SK-N-MC (cell line): ENCODE results near the gene DACT1.

ENCODE experiments used
- DNase-seq: peaks from one replicate; pipeline ENCODE4 v3.0.0-alpha.2; 2011; ENCODE audit warnings: low read depth, low spot score
- H3K27ac ChIP-seq: fragments of 200-600 bp; sonication (generic); 2 replicates; pipeline ENCODE4 v1.5.1; 2016; ENCODE audit warnings: mixed run types
- H3K36me3 ChIP-seq: fragments of 200-600 bp; sonication (generic); 2 replicates; pipeline ENCODE4 v1.6.1; 2017; ENCODE audit warnings: antibody characterized with exemption, low read length, mixed read lengths; ENCODE audit not compliant: insufficient read depth
- H3K4me3 ChIP-seq: fragments of 200-600 bp; sonication (generic); 2 replicates; pipeline ENCODE4 v1.5.1; 2016
- H3K9ac ChIP-seq: fragments of 200-600 bp; sonication (generic); 2 replicates; pipeline ENCODE4 v1.8.0; 2017; ENCODE audit warnings: mixed run types, mixed read lengths; ENCODE audit not compliant: insufficient read length
- H3K9me3 ChIP-seq: fragments of 200-600 bp; sonication (generic); 2 replicates; pipeline ENCODE4 v1.6.1; 2017; ENCODE audit warnings: low read depth, mild to moderate bottlenecking, antibody characterized with exemption, low read length, moderate library complexity, mixed read lengths
- EZH2 ChIP-seq: fragments of 200-600 bp; sonication (generic); IDR thresholded peaks from one replicate; pipeline ENCODE4 v1.6.1; 2017; ENCODE audit warnings: antibody characterized with exemption
- FOXP2 ChIP-seq: optimal IDR thresholded peaks from 2 replicates; pipeline ENCODE3; 2011; ENCODE audit warnings: mild to moderate bottlenecking, moderate library complexity; ENCODE audit not compliant: insufficient read depth; ENCODE audit errors: extremely low read length, control extremely low read depth
- POLR2AphosphoS5 ChIP-seq: IDR thresholded peaks from 2 replicates; pipeline ENCODE4 v1.6.1; 2012; ENCODE audit warnings: mild to moderate bottlenecking, low read depth, low read length, borderline replicate concordance

Gene DACT1

DNA sequence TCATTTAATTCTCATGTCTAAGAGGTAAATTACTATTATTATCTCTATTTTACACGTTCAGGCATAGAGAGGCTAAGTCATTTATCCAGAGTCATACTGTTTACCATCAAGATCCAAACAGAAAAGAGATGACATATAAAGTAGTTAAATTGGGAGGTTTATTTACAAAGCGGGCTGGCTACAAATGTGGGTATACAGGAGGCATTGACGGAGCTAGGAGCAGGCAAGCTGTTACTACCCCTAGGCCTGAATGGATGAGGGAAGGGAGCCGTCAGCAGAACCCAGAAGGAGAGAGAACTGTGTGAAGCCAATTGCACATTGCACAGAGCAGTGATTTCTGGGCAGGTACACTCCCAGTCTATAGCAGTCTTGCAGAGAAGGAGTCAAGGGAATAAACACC, 39.8 kb downstream of the DACT1 start:
- no peak for DNase-seq
- no peaks in the 10 kb centered on the region for H3K9me3 ChIP-seq
- H3K9ac ChIP-seq: no peak overlapping the region
- TF ChIP-seq FOXP2: no peak
- no peak for TF ChIP-seq EZH2
- no peak overlapping the region for H3K4me3 ChIP-seq
- H3K36me3 ChIP-seq: no peaks in the 10 kb centered on the region
- H3K27ac ChIP-seq: no peak overlapping the region

DNA sequence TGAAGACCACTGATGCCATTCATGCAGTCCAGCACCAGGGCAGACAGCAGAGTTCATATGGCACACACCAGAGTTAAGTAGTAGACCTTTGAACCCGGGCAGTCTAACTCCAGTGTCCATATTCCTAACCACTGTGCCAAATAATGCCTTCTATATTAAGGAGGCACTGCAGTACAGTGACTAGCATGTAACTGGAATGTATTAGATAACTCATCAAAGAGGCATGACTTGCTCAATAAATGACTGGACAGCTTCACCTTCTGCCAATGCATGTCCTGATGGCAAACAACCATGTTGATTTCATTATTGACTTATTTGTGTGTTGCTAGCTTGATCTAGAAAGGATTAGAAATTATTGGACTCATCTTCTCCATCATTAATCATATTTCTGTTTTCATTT, 40.2 kb downstream of the DACT1 start:
- TF ChIP-seq EZH2 (no peak), POLR2AphosphoS5 (no peak), FOXP2 (no peak)
- H3K9me3 ChIP-seq: no peaks in the 10 kb centered on the region
- H3K9ac ChIP-seq: no peak overlapping the region
- H3K36me3 ChIP-seq: no peaks in the 10 kb centered on the region
- no peak overlapping the region for H3K4me3 ChIP-seq
- H3K27ac ChIP-seq: no peak overlapping the region
- DNase-seq: no peak

DNA sequence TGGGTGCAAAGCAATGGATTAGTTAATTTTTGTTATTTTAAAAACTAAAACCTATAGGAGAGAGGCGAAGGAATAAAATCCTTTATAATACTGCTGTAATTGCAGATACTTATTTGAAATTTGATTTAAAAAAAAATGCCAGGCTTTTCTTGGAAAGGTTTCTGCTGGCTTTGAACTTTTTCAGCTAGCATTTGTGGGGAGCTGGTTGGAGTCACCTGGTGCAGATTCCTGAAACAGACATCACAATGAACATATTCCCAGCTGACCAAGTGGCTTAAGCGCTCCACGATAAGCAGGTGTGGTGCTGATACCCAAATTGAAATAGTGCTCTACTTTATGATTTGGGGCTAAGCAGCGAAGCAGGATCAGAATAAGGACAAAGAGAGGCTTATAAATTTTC, 42.9 kb downstream of the DACT1 start:
- Histone ChIP-seq H3K9me3 (no peaks in the 10 kb centered on the region), H3K27ac (no peak overlapping the region), H3K36me3 (no peaks in the 10 kb centered on the region), H3K4me3 (no peak overlapping the region), H3K9ac (no peak overlapping the region)
- no peak for DNase-seq
- TF ChIP-seq EZH2: no peak
- no peak for TF ChIP-seq FOXP2
- no peak for TF ChIP-seq POLR2AphosphoS5

DNA sequence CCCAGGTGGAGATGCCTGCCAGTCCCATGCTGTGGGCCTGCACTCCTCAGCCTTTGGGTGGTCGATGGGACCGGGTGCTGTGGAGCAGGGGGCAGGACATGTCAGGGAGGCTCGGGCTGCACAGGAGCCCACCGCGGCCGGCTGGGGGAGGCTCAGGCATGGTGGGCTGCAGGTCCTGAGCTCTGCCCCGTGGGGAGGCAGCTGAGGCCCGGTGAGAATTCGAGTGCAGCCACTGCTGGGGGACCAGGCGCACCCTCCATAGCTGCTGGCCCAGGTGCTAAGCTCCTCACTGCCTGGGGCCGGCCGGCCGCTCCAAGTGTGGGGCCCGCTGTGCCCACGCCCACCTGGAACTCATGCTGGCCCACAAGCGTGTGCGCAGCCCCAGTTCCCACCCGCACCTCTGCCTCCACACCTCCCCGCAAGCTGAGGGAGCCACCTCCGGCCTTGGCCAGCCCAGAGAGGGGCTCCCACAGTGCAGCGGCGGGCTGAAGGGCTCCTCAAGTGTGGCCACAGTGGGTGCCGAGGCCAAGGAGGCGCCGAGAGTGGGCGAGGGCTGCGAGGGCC, 49.6 kb downstream of the DACT1 start:
- H3K9ac ChIP-seq: no peak overlapping the region

DNA sequence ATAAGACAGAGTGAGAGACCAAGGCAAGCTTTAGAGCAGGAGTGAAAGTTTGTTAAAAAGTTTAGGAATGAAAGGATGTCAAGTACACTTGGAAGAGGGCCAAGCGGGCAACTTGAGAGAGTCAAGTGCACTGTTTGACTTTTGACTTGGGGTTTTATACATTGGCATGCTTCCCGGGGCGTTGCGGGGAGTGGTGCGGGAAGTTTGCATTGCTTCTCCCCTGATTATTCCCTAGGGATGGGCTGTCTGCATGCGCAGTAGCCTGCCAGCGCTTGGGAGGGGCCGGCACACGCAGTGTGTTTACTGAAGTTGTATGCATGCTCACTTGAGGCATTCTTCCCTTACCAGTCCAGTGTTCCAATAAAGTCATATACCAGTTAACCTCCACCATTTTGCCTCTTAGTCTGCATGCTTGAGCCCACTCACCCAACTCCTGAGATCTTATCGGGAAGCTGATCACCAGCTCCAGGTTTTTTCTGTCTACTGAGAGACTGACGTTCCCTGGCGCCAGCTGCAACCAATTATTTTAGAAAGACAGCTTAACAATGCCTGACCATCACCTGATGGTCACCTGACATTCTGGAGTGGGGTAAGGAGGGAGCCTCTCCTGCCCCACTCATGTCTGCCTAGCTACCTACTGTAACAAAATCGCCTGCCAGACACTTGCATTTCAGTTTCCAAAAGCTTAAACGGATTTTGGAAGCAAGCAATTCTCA, 53.2 kb downstream of the DACT1 start:
- TF ChIP-seq EZH2: no peak
- no peak for TF ChIP-seq POLR2AphosphoS5
- TF ChIP-seq FOXP2: no peak
- H3K9ac ChIP-seq: no peak overlapping the region
- no peak overlapping the region for H3K4me3 ChIP-seq
- DNase-seq: no peak
- H3K9me3 ChIP-seq: no peaks in the 10 kb centered on the region
- no peak overlapping the region for H3K27ac ChIP-seq
- no peaks in the 10 kb centered on the region for H3K36me3 ChIP-seq

More for the DNA sequence above, 49.6 kb downstream of the DACT1 start:
- DNase-seq: no peak
- Histone ChIP-seq H3K36me3 (no peaks in the 10 kb centered on the region), H3K4me3 (no peak overlapping the region), H3K9me3 (no peaks in the 10 kb centered on the region), H3K27ac (no peak overlapping the region)
- TF ChIP-seq FOXP2 (no peak), EZH2 (no peak), POLR2AphosphoS5 (no peak)

DNA sequence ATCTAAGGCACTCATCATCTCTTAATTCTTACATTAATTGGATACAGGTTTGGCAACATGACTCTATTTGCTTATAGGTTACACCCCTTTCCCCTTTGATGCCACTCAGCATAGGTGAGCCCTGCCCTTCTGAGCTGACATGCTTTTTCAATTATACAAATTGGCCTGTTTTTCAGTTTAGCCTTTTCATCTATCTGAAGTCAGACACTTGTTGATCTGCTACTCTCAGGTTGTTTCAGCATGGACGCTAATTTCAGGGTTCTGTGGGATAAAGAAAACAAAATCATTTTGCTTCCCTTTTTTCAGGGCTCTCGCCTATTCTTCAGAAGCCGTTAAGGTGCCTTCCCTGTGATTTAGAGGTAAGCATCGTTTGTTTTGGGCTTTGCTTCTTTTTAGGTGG, 55.3 kb downstream of the DACT1 start:
- no peaks in the 10 kb centered on the region for H3K9me3 ChIP-seq
- no peak overlapping the region for H3K9ac ChIP-seq
- no peak overlapping the region for H3K27ac ChIP-seq
- H3K4me3 ChIP-seq: no peak overlapping the region
- TF ChIP-seq FOXP2 (no peak), EZH2 (no peak), POLR2AphosphoS5 (no peak)
- no peaks in the 10 kb centered on the region for H3K36me3 ChIP-seq
- DNase-seq: no peak

DNA sequence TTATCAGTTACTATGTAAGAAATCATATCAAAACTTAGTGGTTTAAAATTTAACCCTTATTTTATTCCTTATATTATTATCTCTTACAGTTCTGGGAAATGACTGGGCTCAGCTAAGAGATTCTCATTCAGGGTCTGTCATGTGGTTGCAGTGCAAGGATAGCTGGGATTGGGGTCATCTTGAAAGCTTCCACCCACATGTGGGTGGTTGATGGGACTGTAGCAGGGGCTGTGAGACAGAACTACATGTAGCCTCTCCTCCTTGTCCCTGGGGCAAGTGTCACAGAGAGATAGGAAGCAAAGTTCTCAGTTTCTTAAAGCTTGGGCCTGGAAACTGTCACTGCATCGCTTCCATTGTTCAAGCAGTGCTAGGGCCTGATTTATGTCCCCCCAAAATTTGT, 57.8 kb downstream of the DACT1 start:
- TF ChIP-seq POLR2AphosphoS5 (no peak), EZH2 (no peak), FOXP2 (no peak)
- H3K9me3 ChIP-seq: no peaks in the 10 kb centered on the region
- H3K9ac ChIP-seq: no peak overlapping the region
- no peak for DNase-seq
- H3K36me3 ChIP-seq: no peaks in the 10 kb centered on the region
- no peak overlapping the region for H3K4me3 ChIP-seq
- no peak overlapping the region for H3K27ac ChIP-seq

DNA sequence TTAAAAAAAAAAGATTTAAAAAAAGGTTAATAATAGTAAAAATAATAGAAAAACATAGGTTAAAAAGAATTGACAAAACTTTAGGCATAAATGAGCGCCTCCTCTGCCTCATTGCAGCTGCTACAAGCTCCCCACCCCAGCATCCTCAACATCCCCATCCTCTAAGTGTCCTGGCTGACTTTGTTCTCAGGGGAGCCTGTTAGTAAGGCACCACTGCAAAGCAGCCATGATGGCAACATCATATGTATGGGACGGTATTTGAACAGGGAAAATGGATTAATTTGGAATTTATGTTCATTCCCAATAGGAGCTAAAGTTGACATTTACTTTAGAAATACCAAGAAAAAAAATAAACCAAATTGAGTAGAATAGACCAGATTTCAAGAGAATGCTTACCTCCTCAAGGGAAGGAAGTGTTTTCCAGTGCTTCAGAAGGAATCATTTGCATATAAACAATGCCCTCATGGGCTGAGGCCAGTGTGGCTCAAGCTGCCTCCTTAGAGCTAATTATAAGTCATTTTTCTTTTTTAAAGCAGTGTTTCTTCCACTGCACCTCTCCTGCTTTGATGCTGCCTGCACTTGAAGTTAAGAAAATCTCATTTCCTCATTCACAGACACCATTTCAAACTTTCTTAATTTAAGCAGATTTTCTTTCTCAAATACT, 59.6 kb downstream of the DACT1 start:
- no peak for DNase-seq
- Histone ChIP-seq H3K36me3 (no peaks in the 10 kb centered on the region), H3K9me3 (no peaks in the 10 kb centered on the region), H3K4me3 (no peak overlapping the region), H3K27ac (no peak overlapping the region), H3K9ac (no peak overlapping the region)
- TF ChIP-seq FOXP2 (no peak), POLR2AphosphoS5 (no peak)
